Activated CD8-positive, alpha-beta memory T cell treated with anti-CD3 and anti-CD28 coated beads for 36 hours (primary cell): Measurements from ENCODE around the gene ARSK. TPM values are rescaled to one million over a fixed set of nuclear protein-coding genes. Genes with fewer than 3 reads are reported as not detected.
"Not testable (repeated sequence)": the region's sequence is repeated elsewhere in the genome, so short reads cannot be mapped to it uniquely, and the experiment has no call there.

Experiments used
- CTCF ChIA-PET: fragments of 350-600 bp; sonication (Branson Sonifier 250); formaldehyde crosslinking; loops from one replicate; lab custom pipeline; 2021; ENCODE audit warnings: antibody characterized with exemption; lab: Charles Lee
- POLR2A ChIA-PET: fragments of 350-600 bp; sonication (Branson Sonifier 250); formaldehyde crosslinking; loops from one replicate; lab custom pipeline; 2021; ENCODE audit warnings: antibody characterized with exemption; lab: Charles Lee
- total RNA-seq, 2 experiments: library from RNA; stranded (reverse); gene quantifications; one replicate each; pipeline ENCODE4 v1.2.3, GENCODE V29; 2021

ARSK gene
- total RNA-seq, 2 experiments from 2014 or later = 4.4 to 4.7 TPM

GRCh38 chr5:95619096-95619495 is 64.2 kb downstream of the ARSK start:
- CTCF ChIA-PET = no interaction called here
- POLR2A ChIA-PET = no interaction called here

GRCh38 chr5:95619514-95620029 is 64.7 kb downstream of the ARSK start:
- ChIA-PET CTCF (no interaction called here), POLR2A (no interaction called here)

- POLR2A ChIA-PET = interaction anchor here (0.6 kb wide), 1 partner anchor 22 kb away, joined by 4 read pairs; no protein-coding TSS in a partner anchor
Measured at GRCh38 chr5:95620030-95620869, 65.3 kb downstream of the ARSK start, which contains the start of gene GPR150. GPR150 (plus strand) TSS chr5:95620087; CDS start chr5:95620276, 189 bp downstream.

GRCh38 chr5:95620870-95621838 is 66.3 kb downstream of the ARSK start:
- POLR2A ChIA-PET = no interaction called here
- CTCF ChIA-PET = interaction anchor here (2.9 kb wide), 1 partner anchor 10 kb away, joined by 10 read pairs; no protein-coding TSS in a partner anchor

More at GRCh38 chr5:95620030-95620869, 65.3 kb downstream of the ARSK start, which contains the start of gene GPR150:
- CTCF ChIA-PET = no interaction called here

- POLR2A ChIA-PET = no interaction called here
- CTCF ChIA-PET = interaction anchor here (2.9 kb wide), 1 partner anchor 10 kb away, joined by 10 read pairs; no protein-coding TSS in a partner anchor
Measured at GRCh38 chr5:95621839-95622629, 67.1 kb downstream of the ARSK start.

GRCh38 chr5:95623706-95624105 is 68.8 kb downstream of the ARSK start:
- CTCF ChIA-PET = interaction anchor here (2.9 kb wide), 1 partner anchor 8 kb away, joined by 10 read pairs; no protein-coding TSS in a partner anchor
- POLR2A ChIA-PET = no interaction called here

GRCh38 chr5:95624368-95624767 is 69.5 kb downstream of the ARSK start:
- ChIA-PET POLR2A (no interaction called here), CTCF (no interaction called here)

- ChIA-PET POLR2A (no interaction called here), CTCF (no interaction called here)
Measured at GRCh38 chr5:95626701-95627100, 71.8 kb downstream of the ARSK start.

- ChIA-PET POLR2A (no interaction called here), CTCF (no interaction called here)
Measured at GRCh38 chr5:95627971-95628810, 73.3 kb downstream of the ARSK start.

GRCh38 chr5:95628933-95629332 is 74.0 kb downstream of the ARSK start:
- CTCF ChIA-PET = no interaction called here
- POLR2A ChIA-PET = no interaction called here

GRCh38 chr5:95630394-95630917 is 75.6 kb downstream of the ARSK start:
- POLR2A ChIA-PET = interaction anchor here (2.6 kb wide), 1 partner anchor 16 kb away, joined by 8 read pairs; the partner anchor contains the start of gene RFESD
- CTCF ChIA-PET = interaction anchor here (2.0 kb wide), 1 partner anchor 8 kb away, joined by 10 read pairs; no protein-coding TSS in a partner anchor

GRCh38 chr5:95631255-95631958 is 76.5 kb downstream of the ARSK start:
- CTCF ChIA-PET = interaction anchor here (0.8 to 2.0 kb wide), 3 partner anchors 9 to 191 kb away, joined by 3 to 10 read pairs (median 3); partner anchors contain the start of gene GLRX
- POLR2A ChIA-PET = interaction anchor here (2.6 kb wide), 1 partner anchor 15 kb away, joined by 8 read pairs; the partner anchor contains the start of gene RFESD

GRCh38 chr5:95631991-95632675 is 77.2 kb downstream of the ARSK start:
- POLR2A ChIA-PET = interaction anchor here (1.0 to 2.6 kb wide), 2 partner anchors 15 to 77 kb away, joined by 3 to 8 read pairs; partner anchors contain the start of genes ARSK, RFESD and SKIC3
- CTCF ChIA-PET = interaction anchor here (0.8 to 2.0 kb wide), 3 partner anchors 10 to 190 kb away, joined by 3 to 10 read pairs (median 3); partner anchors contain the start of gene GLRX

- CTCF ChIA-PET = not testable (repeated sequence)
- POLR2A ChIA-PET = interaction anchor here (1.0 kb wide), 1 partner anchor 78 kb away, joined by 3 read pairs; the partner anchor contains the start of genes ARSK and SKIC3
Measured at GRCh38 chr5:95632942-95633341, 78.0 kb downstream of the ARSK start.

- ChIA-PET POLR2A (no interaction called here), CTCF (interaction anchor here (1.6 kb wide), 1 partner anchor 13 kb away, joined by 5 read pairs; the partner anchor contains the start of gene RFESD)
Measured at GRCh38 chr5:95633671-95634070, 78.8 kb downstream of the ARSK start.
